Prostate gland (tissue), 2 donors: ENCODE measurements around the gene PKNOX2. TPM values are rescaled to one million over a fixed set of nuclear protein-coding genes. Genes with fewer than 3 reads are reported as not detected.

ENCODE experiments used
- DNase-seq: peaks from one replicate; pipeline ENCODE4 v3.0.0-alpha.2; 2019; ENCODE audit warnings: low spot score
- H3K27ac ChIP-seq, 2 donors: fragments of 200-600 bp; sonication (generic); 2 replicates each; pipeline ENCODE4 v1.5.1; 2017 to 2019
- H3K27me3 ChIP-seq: fragments of 200-600 bp; sonication (generic); replicated peaks from 2 replicates; pipeline ENCODE4 v1.5.1; 2019; ENCODE audit not compliant: insufficient read depth
- H3K36me3 ChIP-seq, 2 donors: fragments of 200-600 bp; sonication (generic); 1 replicate in 1 of 2; 2 replicates in 1 of 2; pipeline versions ENCODE4 v1.5.1 to v1.8.1; 2017 to 2019
- H3K4me1 ChIP-seq: fragments of 200-600 bp; sonication (generic); replicated peaks from 2 replicates; pipeline ENCODE4 v1.5.1; 2019
- H3K4me3 ChIP-seq, 2 donors: fragments of 200-600 bp; sonication (generic); 2 replicates each; pipeline ENCODE4 v1.5.1; 2017 to 2019
- H3K9me3 ChIP-seq: fragments of 200-600 bp; sonication (generic); 2 replicates; pipeline ENCODE4 v1.5.1; 2017
- POLR2A ChIP-seq: fragments of 450-650 bp; IDR thresholded peaks from one replicate; pipeline ENCODE4 v1.6.1; 2016; ENCODE audit warnings: antibody characterized with exemption, mild to moderate bottlenecking
- POLR2AphosphoS5 ChIP-seq: sonication (generic); formaldehyde crosslinking; IDR thresholded peaks from one replicate; pipeline ENCODE4 v1.6.1; 2017; ENCODE audit warnings: antibody characterized with exemption
- WGBS: methylation state at CpG from one replicate; pipeline ENCODE4 v1.1.5; 2018; 5-methylcytosine and 5-hydroxymethylcytosine counted together
- intact Hi-C: fragments of 100-400 bp; cut with DNase I; formaldehyde crosslinking; loops from one replicate; pipeline ENCODE4 v1.14.2; 2022
- total RNA-seq, 2 donors: library from RNA; depleted of rRNA; stranded (reverse); fragments of >200 nt; gene quantifications; one replicate each; pipeline ENCODE4 v1.1.0, GENCODE V29; 2016
- TF ChIP-seq, protein P1 (sequence below), 4 experiments: fragments of 200-600 bp in 2 of 4; fragments of 450-650 bp in 2 of 4; sonication (generic) in 2 of 4; IDR thresholded peaks; 1 replicate in 3 of 4; 2 replicates in 1 of 4; pipeline ENCODE4 v1.5.1; 2016 to 2019; ENCODE audit warnings: antibody characterized with exemption in 4 of 4, mild to moderate bottlenecking in 2 of 4, moderate library complexity in 2 of 4

Gene PKNOX2
- total RNA-seq, 2 donors from 2014 or later = 12.3 to 14.7 TPM

GRCh38 chr11:125359130-125359529 is 194.6 kb downstream of the PKNOX2 start:
- Histone ChIP-seq H3K9me3 (no peaks in the 10 kb centered on the region), H3K27me3 (no peaks in the 10 kb centered on the region), H3K4me1 (no peaks in the 10 kb centered on the region), H3K36me3 (no peaks in the 10 kb centered on the region), H3K4me3 (no peak overlapping the region), H3K27ac (no peak overlapping the region)
- no peak for DNase-seq
- no peak for TF ChIP-seq POLR2AphosphoS5
- TF ChIP-seq, protein P1, sequence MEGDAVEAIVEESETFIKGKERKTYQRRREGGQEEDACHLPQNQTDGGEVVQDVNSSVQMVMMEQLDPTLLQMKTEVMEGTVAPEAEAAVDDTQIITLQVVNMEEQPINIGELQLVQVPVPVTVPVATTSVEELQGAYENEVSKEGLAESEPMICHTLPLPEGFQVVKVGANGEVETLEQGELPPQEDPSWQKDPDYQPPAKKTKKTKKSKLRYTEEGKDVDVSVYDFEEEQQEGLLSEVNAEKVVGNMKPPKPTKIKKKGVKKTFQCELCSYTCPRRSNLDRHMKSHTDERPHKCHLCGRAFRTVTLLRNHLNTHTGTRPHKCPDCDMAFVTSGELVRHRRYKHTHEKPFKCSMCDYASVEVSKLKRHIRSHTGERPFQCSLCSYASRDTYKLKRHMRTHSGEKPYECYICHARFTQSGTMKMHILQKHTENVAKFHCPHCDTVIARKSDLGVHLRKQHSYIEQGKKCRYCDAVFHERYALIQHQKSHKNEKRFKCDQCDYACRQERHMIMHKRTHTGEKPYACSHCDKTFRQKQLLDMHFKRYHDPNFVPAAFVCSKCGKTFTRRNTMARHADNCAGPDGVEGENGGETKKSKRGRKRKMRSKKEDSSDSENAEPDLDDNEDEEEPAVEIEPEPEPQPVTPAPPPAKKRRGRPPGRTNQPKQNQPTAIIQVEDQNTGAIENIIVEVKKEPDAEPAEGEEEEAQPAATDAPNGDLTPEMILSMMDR (IDR thresholded peaks at IDR 0.05) = no peak
- no peak for TF ChIP-seq POLR2A
- 97% methylated on average over 9 of the region's 9 CpGs for WGBS
- intact Hi-C loops = no loop called here

- WGBS = 82% methylated on average over 7 of the region's 7 CpGs
- intact Hi-C loops = no loop called here
Observed at GRCh38 chr11:125360066-125360465, 195.5 kb downstream of the PKNOX2 start.

DNA sequence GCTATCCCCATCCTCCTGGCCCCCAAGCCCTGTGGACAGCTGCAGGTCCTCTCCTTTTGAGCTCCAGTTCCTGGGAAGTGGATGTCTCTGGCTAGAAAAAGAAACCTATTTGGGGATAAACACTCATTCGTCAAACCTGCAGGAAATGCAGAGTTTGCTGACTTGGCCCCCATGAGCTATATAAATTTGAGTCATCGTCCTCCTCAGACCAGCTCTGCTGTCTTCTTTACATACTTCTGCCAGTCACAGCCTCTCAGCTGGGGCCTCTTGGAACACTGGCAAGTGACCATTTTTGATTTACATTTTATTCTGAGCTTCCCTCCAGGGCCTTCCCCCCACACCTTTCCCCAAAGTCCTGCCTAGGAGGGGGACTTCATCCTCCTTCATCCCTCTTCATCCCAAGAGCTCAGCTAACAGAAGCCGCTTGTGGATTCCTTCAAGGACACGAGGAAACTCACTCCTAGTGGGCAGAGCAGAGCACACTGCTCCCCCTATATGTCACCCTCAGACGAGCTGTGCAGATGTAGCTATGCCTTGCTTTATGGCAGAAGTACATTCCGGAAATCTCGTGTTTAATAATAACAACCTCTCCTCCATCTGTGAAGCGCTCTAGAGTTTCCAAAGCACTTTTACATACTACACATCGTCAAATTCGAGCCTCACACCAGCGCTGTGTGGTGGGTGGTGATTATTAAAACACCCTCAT is 199.7 kb downstream of the PKNOX2 start:
- 82% methylated on average over 11 of the region's 11 CpGs for WGBS

More at GRCh38 chr11:125360066-125360465, 195.5 kb downstream of the PKNOX2 start:
- H3K36me3 ChIP-seq = no peaks in the 10 kb centered on the region
- H3K27ac ChIP-seq = no peak overlapping the region
- no peak for DNase-seq
- H3K27me3 ChIP-seq = no peaks in the 10 kb centered on the region
- H3K4me3 ChIP-seq = no peak overlapping the region
- H3K9me3 ChIP-seq = no peaks in the 10 kb centered on the region
- no peaks in the 10 kb centered on the region for H3K4me1 ChIP-seq
- TF ChIP-seq POLR2AphosphoS5 = no peak
- no peak for TF ChIP-seq POLR2A
- TF ChIP-seq, protein P1 (IDR thresholded peaks at IDR 0.05) = no peak

DNA sequence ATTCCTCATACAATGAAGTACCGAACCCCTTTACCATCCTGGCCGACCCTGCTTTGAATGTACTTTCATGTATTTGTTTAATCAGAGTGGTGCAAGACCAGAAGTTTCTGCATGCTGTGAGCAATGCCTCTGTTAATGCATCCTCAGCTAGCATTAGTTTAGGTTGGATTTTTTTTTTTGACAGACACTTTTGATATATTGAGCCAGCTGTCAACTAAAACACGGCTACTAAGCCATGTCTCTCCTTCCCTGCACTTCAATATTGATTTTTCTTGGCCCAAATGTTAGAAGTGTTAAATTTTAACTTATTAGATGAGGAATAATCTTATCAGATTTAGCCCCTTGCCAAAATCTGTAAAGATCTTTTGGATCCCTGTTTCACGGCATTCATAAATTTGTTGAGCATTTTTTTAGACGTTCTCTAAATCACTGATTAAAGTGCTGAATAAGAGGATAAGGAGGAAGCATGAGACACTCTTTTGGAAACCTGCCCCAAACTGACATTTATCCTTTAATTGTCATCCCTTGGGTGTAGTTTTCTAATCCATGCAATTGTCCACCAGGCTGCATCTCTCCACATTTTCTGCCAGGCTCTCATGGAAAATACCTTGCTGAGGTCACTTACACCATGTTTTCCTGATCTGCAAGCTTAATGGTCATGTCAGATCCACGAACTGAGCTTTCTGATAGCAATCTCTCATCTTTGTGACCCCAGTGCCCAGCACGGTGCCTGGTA is 200.8 kb downstream of the PKNOX2 start:
- DNase-seq = no peak
- 46% methylated on average over 7 of the region's 7 CpGs for WGBS
- no peaks in the 10 kb centered on the region for H3K27me3 ChIP-seq
- TF ChIP-seq, protein P1 (IDR thresholded peaks at IDR 0.05) = no peak
- TF ChIP-seq POLR2A = no peak
- no peak for TF ChIP-seq POLR2AphosphoS5
- H3K27ac ChIP-seq = no peak overlapping the region
- H3K9me3 ChIP-seq = no peaks in the 10 kb centered on the region
- no peak overlapping the region for H3K4me3 ChIP-seq
- H3K36me3 ChIP-seq = no peaks in the 10 kb centered on the region
- intact Hi-C loops = no loop called here
- no peaks in the 10 kb centered on the region for H3K4me1 ChIP-seq

More for the DNA sequence above, 199.7 kb downstream of the PKNOX2 start:
- no peak for DNase-seq
- Histone ChIP-seq H3K4me3 (no peak overlapping the region), H3K27me3 (no peaks in the 10 kb centered on the region), H3K27ac (no peak overlapping the region), H3K9me3 (no peaks in the 10 kb centered on the region), H3K4me1 (no peaks in the 10 kb centered on the region), H3K36me3 (no peaks in the 10 kb centered on the region)
- intact Hi-C loops = no loop called here
- TF ChIP-seq POLR2A (no peak), POLR2AphosphoS5 (no peak)
- TF ChIP-seq, protein P1 (IDR thresholded peaks at IDR 0.05) = no peak
